HepG2 (cell line): Measurements from ENCODE around the gene TMEM129. TPM values are rescaled to one million over a fixed set of nuclear protein-coding genes. Genes with fewer than 3 reads are reported as not detected.

Source experiments
- AGO2 ChIP-seq: fragments of 200-400 bp; formaldehyde crosslinking; optimal IDR thresholded peaks from 2 replicates; pipeline ENCODE3; 2017; ENCODE audit warnings: mild to moderate bottlenecking, low read depth, low read length, moderate library complexity
- ATAD3A ChIP-seq: sonication (generic); formaldehyde crosslinking; IDR thresholded peaks from 2 replicates; pipeline ENCODE4 v1.4.0; 2020; ENCODE audit warnings: missing genetic modification reagents
- BRD4 ChIP-seq: sonication (generic); formaldehyde crosslinking; IDR thresholded peaks from 2 replicates; pipeline ENCODE4 v1.4.0; 2020; ENCODE audit warnings: missing genetic modification reagents
- HNRNPUL1 ChIP-seq: fragments of 200-400 bp; formaldehyde crosslinking; IDR thresholded peaks from 2 replicates; pipeline ENCODE4 v1.6.1; 2017; ENCODE audit warnings: low read depth, mild to moderate bottlenecking, low read length, moderate library complexity
- KDM5A ChIP-seq: fragments of 200-600 bp; sonication (generic); IDR thresholded peaks from 2 replicates; pipeline ENCODE4 v1.7.0; 2018; ENCODE audit warnings: antibody characterized with exemption, mild to moderate bottlenecking, low read length, borderline replicate concordance
- KDM5B ChIP-seq: sonication (generic); formaldehyde crosslinking; IDR thresholded peaks from 2 replicates; pipeline ENCODE4 v1.4.0; 2020; ENCODE audit warnings: missing genetic modification reagents, mild to moderate bottlenecking, borderline replicate concordance
- MED1 ChIP-seq: sonication (generic); formaldehyde crosslinking; IDR thresholded peaks from 2 replicates; pipeline ENCODE4 v1.4.0; 2020; ENCODE audit warnings: missing genetic modification reagents
- NFE2L2 ChIP-seq: fragments of 150-350 bp; IDR thresholded peaks from 2 replicates; pipeline ENCODE4 v1.6.1; 2014; ENCODE audit warnings: low read length
- STAT5B ChIP-seq: sonication (generic); formaldehyde crosslinking; IDR thresholded peaks from 2 replicates; pipeline ENCODE4 v1.4.0; 2020; ENCODE audit warnings: missing genetic modification reagents
- YEATS2 ChIP-seq: sonication (generic); formaldehyde crosslinking; IDR thresholded peaks from 2 replicates; pipeline ENCODE4 v1.4.0; 2020; ENCODE audit warnings: missing genetic modification reagents, borderline replicate concordance
- YEATS4 ChIP-seq: sonication (generic); formaldehyde crosslinking; IDR thresholded peaks from 2 replicates; pipeline ENCODE4 v1.4.0; 2020; ENCODE audit warnings: missing genetic modification reagents, borderline replicate concordance
- ZFY ChIP-seq: sonication (generic); formaldehyde crosslinking; IDR thresholded peaks from 2 replicates; pipeline ENCODE4 v1.4.0; 2020; ENCODE audit warnings: missing genetic modification reagents
- ZNF121 ChIP-seq: sonication (generic); formaldehyde crosslinking; IDR thresholded peaks from 2 replicates; pipeline ENCODE4 v1.5.0; 2020; ENCODE audit warnings: mild to moderate bottlenecking, missing genetic modification reagents
- ZNF260 ChIP-seq: sonication (generic); formaldehyde crosslinking; IDR thresholded peaks from 2 replicates; pipeline ENCODE4 v1.4.0; 2020; ENCODE audit warnings: missing genetic modification reagents, low read depth, mild to moderate bottlenecking, borderline replicate concordance
- ZNF644 ChIP-seq: IDR thresholded peaks from 2 replicates; pipeline ENCODE4 v1.6.1; 2016; ENCODE audit warnings: low read depth
- ZNF652 ChIP-seq: IDR thresholded peaks from 2 replicates; pipeline ENCODE4 v1.6.1; 2016; ENCODE audit warnings: low read depth, borderline replicate concordance
- ZNF703 ChIP-seq: sonication (generic); formaldehyde crosslinking; IDR thresholded peaks from 2 replicates; pipeline ENCODE4 v1.5.1; 2020; ENCODE audit warnings: missing genetic modification reagents, mild to moderate bottlenecking, moderate library complexity, borderline replicate concordance
- ZNF891 ChIP-seq: sonication (generic); formaldehyde crosslinking; IDR thresholded peaks from 2 replicates; pipeline ENCODE4 v1.5.0; 2020; ENCODE audit warnings: mild to moderate bottlenecking, missing genetic modification reagents
- polyA plus RNA-seq, 8 experiments: library from polyadenylated mRNA; depleted of rRNA in 3 of 8; stranded (reverse) in 7 of 8; unstranded in 1 of 8; fragments of >200 nt; fragmentation: Illumina TruSeq in 4 of 8; extraction: Trizol in 4 of 8; gene quantifications; 2 replicates each; pipeline versions ENCODE4 v1.2.1 to v1.2.3, GENCODE V29; 2011 to 2016; ENCODE audit warnings: low read depth in 4 of 8, missing spikeins in 1 of 8, mixed read lengths in 1 of 8; ENCODE audit not compliant: insufficient read depth in 1 of 8
- total RNA-seq, 5 experiments: library from RNA; depleted of rRNA; stranded (reverse); fragments of >200 nt; fragmentation: Illumina TruSeq; extraction: Trizol; gene quantifications; 2 replicates each; pipeline ENCODE4 v1.2.3, GENCODE V29; 2016; ENCODE audit warnings: low read depth in 1 of 5
- TF ChIP-seq, protein P1 (sequence below): sonication (generic); formaldehyde crosslinking; IDR thresholded peaks from 2 replicates; pipeline ENCODE4 v1.4.0; 2020; ENCODE audit warnings: missing genetic modification reagents, mild to moderate bottlenecking, borderline replicate concordance
- TF ChIP-seq, protein P2 (sequence below): sonication (generic); formaldehyde crosslinking; IDR thresholded peaks from 2 replicates; pipeline ENCODE4 v1.9.0; 2021; ENCODE audit warnings: missing genetic modification reagents, borderline replicate concordance
- TF ChIP-seq, protein P3 (sequence below): IDR thresholded peaks from 2 replicates; pipeline ENCODE4 v1.6.1; 2012; ENCODE audit warnings: low read depth, low read length, improper control_type of control experiment
- TF ChIP-seq, protein P4 (sequence below): sonication (generic); formaldehyde crosslinking; IDR thresholded peaks from 2 replicates; pipeline ENCODE4 v1.8.0; 2023; ENCODE audit warnings: mild to moderate bottlenecking, missing genetic modification reagents

TMEM129 gene
- total and polyA plus RNA-seq, 2 of the 13 experiments (the other 11 are each of a cell fraction or from before 2014, with no cell fraction given), result 19.0 to 25.8 TPM

DNA sequence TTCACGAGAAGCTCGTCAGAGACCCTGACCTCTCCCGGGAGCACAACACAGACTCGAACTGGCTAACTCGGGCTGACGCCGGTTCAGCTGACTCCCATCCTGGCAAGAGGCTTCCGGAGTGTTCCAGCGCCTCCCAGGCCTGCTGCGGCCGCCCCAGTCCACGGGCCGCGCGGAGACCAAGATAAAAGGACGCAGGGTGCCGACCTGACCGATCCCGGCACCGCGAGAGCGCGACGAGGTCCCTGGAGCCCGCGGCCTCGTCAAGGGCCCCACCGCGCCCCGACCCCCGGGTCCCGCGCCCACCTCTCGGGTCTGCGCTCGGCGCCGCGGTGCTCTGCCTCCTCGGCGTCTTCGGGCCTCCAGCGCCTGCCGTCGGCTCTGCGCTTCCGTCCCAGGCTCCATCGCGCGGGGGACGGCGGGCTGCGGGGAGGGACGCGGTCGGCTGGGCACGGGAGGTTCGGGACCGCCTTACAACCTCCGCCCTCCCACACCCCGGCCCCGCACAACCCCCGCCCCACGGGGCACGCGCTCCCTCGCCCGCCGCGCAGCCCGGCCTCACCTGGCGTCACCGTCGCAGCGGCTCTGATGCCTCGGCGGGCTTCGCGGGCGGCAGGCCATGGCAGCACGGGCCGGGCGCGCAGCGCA is 9.4 kb downstream of the TMEM129 start (continued):
- TF ChIP-seq, protein P1, sequence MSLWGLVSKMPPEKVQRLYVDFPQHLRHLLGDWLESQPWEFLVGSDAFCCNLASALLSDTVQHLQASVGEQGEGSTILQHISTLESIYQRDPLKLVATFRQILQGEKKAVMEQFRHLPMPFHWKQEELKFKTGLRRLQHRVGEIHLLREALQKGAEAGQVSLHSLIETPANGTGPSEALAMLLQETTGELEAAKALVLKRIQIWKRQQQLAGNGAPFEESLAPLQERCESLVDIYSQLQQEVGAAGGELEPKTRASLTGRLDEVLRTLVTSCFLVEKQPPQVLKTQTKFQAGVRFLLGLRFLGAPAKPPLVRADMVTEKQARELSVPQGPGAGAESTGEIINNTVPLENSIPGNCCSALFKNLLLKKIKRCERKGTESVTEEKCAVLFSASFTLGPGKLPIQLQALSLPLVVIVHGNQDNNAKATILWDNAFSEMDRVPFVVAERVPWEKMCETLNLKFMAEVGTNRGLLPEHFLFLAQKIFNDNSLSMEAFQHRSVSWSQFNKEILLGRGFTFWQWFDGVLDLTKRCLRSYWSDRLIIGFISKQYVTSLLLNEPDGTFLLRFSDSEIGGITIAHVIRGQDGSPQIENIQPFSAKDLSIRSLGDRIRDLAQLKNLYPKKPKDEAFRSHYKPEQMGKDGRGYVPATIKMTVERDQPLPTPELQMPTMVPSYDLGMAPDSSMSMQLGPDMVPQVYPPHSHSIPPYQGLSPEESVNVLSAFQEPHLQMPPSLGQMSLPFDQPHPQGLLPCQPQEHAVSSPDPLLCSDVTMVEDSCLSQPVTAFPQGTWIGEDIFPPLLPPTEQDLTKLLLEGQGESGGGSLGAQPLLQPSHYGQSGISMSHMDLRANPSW (CRISPR knock-in tag), result no peak
- TF ChIP-seq ZNF121 (CRISPR knock-in tag) (no peak), AGO2 (peak; percentile 49), STAT5B (CRISPR knock-in tag) (no peak), ZFY (CRISPR knock-in tag) (peak; percentile 57), ZNF260 (CRISPR knock-in tag) (no peak), ATAD3A (CRISPR knock-in tag) (no peak), HNRNPUL1 (no peak), YEATS4 (CRISPR knock-in tag) (no peak), NFE2L2 (no peak), KDM5B (CRISPR knock-in tag) (0 out of 2 replicates have a peak, but pooled peaks have one; percentile 53), ZNF891 (no peak), ZNF644 (CRISPR knock-in tag) (no peak), BRD4 (CRISPR knock-in tag) (peak; percentile 44; the same call in 1 of the 2 replicates), YEATS2 (CRISPR knock-in tag) (no peak), ZNF652 (CRISPR knock-in tag) (no peak), MED1 (CRISPR knock-in tag) (no peak; the same call in 1 of the 2 replicates), ZNF703 (CRISPR knock-in tag) (0 out of 2 replicates have a peak, but pooled peaks have one; percentile 29), KDM5A (no peak)
- TF ChIP-seq, protein P2, sequence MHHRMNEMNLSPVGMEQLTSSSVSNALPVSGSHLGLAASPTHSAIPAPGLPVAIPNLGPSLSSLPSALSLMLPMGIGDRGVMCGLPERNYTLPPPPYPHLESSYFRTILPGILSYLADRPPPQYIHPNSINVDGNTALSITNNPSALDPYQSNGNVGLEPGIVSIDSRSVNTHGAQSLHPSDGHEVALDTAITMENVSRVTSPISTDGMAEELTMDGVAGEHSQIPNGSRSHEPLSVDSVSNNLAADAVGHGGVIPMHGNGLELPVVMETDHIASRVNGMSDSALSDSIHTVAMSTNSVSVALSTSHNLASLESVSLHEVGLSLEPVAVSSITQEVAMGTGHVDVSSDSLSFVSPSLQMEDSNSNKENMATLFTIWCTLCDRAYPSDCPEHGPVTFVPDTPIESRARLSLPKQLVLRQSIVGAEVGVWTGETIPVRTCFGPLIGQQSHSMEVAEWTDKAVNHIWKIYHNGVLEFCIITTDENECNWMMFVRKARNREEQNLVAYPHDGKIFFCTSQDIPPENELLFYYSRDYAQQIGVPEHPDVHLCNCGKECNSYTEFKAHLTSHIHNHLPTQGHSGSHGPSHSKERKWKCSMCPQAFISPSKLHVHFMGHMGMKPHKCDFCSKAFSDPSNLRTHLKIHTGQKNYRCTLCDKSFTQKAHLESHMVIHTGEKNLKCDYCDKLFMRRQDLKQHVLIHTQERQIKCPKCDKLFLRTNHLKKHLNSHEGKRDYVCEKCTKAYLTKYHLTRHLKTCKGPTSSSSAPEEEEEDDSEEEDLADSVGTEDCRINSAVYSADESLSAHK (CRISPR knock-in tag), result no peak
- TF ChIP-seq, protein P3, sequence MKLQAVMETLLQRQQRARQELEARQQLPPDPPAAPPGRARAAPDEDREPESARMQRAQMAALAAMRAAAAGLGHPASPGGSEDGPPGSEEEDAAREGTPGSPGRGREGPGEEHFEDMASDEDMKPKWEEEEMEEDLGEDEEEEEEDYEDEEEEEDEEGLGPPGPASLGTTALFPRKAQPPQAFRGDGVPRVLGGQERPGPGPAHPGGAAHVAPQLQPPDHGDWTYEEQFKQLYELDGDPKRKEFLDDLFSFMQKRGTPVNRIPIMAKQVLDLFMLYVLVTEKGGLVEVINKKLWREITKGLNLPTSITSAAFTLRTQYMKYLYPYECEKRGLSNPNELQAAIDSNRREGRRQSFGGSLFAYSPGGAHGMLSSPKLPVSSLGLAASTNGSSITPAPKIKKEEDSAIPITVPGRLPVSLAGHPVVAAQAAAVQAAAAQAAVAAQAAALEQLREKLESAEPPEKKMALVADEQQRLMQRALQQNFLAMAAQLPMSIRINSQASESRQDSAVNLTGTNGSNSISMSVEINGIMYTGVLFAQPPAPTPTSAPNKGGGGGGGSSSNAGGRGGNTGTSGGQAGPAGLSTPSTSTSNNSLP, result no peak
- TF ChIP-seq, protein P4, sequence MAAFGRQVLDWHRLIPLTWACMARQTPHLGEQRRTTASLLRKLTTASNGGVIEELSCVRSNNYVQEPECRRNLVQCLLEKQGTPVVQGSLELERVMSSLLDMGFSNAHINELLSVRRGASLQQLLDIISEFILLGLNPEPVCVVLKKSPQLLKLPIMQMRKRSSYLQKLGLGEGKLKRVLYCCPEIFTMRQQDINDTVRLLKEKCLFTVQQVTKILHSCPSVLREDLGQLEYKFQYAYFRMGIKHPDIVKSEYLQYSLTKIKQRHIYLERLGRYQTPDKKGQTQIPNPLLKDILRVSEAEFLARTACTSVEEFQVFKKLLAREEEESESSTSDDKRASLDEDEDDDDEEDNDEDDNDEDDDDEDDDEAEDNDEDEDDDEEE (CRISPR knock-in tag), result no peak
